OCI-LY1 (cell line): ENCODE data around the gene DNAH9.

Experiments
- EZH2 ChIP-seq: fragments of 200-600 bp; sonication (generic), shearing (Covaris generic); IDR thresholded peaks from 2 replicates; pipeline ENCODE4 v1.8.0; 2017; ENCODE audit warnings: borderline replicate concordance, mixed run types, mild to moderate bottlenecking, antibody characterized with exemption, low read length, moderate library complexity, mixed read lengths
- TF ChIP-seq, protein P1 (sequence below): fragments of 200-600 bp; sonication (generic), shearing (Covaris generic); IDR thresholded peaks from 2 replicates; pipeline ENCODE4 v1.5.1; 2017; ENCODE audit warnings: mild to moderate bottlenecking, antibody characterized with exemption, low read length, moderate library complexity, mixed read lengths

DNA sequence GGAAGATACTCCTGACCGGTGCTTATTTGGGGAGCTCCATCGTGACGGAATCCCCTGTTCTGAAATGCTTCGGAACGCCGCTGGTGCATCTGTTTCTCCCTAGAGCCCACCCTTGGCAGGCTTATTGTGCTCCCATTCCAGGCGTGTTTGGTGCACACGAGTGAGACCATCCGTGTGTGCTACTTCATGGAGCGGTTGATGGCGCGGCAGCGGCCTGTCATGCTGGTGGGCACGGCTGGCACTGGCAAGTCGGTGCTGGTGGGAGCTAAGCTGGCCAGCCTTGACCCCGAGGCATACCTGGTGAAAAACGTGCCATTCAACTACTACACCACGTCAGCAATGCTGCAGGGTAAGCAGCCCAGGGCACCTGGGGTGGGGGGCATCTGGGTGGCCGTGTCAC, 170.7 kb downstream of the DNAH9 start:
- TF ChIP-seq, protein P1, sequence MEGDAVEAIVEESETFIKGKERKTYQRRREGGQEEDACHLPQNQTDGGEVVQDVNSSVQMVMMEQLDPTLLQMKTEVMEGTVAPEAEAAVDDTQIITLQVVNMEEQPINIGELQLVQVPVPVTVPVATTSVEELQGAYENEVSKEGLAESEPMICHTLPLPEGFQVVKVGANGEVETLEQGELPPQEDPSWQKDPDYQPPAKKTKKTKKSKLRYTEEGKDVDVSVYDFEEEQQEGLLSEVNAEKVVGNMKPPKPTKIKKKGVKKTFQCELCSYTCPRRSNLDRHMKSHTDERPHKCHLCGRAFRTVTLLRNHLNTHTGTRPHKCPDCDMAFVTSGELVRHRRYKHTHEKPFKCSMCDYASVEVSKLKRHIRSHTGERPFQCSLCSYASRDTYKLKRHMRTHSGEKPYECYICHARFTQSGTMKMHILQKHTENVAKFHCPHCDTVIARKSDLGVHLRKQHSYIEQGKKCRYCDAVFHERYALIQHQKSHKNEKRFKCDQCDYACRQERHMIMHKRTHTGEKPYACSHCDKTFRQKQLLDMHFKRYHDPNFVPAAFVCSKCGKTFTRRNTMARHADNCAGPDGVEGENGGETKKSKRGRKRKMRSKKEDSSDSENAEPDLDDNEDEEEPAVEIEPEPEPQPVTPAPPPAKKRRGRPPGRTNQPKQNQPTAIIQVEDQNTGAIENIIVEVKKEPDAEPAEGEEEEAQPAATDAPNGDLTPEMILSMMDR: no peak
- TF ChIP-seq EZH2: no peak
